SK-N-SH (cell line): ENCODE results near the gene RANBP9. TPM values are rescaled to one million over a fixed set of nuclear protein-coding genes. Genes with fewer than 3 reads are reported as not detected.

ENCODE experiments used
- CTCF ChIA-PET: fragments of 300-600, 350-600 bp; formaldehyde crosslinking; extraction: SDS; loops from one replicate; lab custom pipeline; 2021; lab: Yijun Ruan, JAX
- POLR2A ChIA-PET: fragments of 350-600 bp; sonication (Branson Sonifier 250); formaldehyde crosslinking; extraction: SDS; loops from one replicate; lab custom pipeline; 2020; ENCODE audit warnings: antibody characterized with exemption, inconsistent platforms; lab: Yijun Ruan, JAX
- DNase-seq: peaks from one replicate; pipeline ENCODE4 v3.0.0; 2012
- H2AFZ ChIP-seq: fragments of 200-600 bp; sonication (generic); 2 replicates; pipeline ENCODE4 v1.8.1; 2016; ENCODE audit warnings: antibody characterized with exemption, mild to moderate bottlenecking, low read depth
- H3F3A ChIP-seq: fragments of 200-600 bp; sonication (generic); replicated peaks from 2 replicates; pipeline ENCODE3; 2016; ENCODE audit warnings: antibody characterized with exemption, mild to moderate bottlenecking; ENCODE audit not compliant: insufficient read depth
- H3K27ac ChIP-seq, 2 experiments: fragments of 200-500 bp in 1 of 2; fragments of 200-600 bp in 1 of 2; sonication (Bioruptor generic) in 1 of 2; sonication (generic), shearing (Covaris generic) in 1 of 2; 2 replicates each; pipeline versions ENCODE4 v1.5.1 to v1.6.1; 2014 to 2016; ENCODE audit warnings: low read depth in 2 of 2, inconsistent platforms in 1 of 2, low read length in 1 of 2, mild to moderate bottlenecking in 1 of 2, mixed read lengths in 1 of 2
- H3K27me3 ChIP-seq: fragments of 200-600 bp; sonication (generic), shearing (Covaris generic); 2 replicates; pipeline ENCODE4 v1.6.1; 2016; ENCODE audit warnings: mixed run types; ENCODE audit not compliant: insufficient read depth
- H3K36me3 ChIP-seq, 2 experiments: fragments of 200-500 bp in 1 of 2; fragments of 200-600 bp in 1 of 2; sonication (Bioruptor generic) in 1 of 2; sonication (generic) in 1 of 2; replicated peaks in 1 of 2; 2 replicates each; pipeline versions ENCODE3 to v1.5.1; 2014 to 2016; ENCODE audit warnings: low read length in 1 of 2, mild to moderate bottlenecking in 1 of 2; ENCODE audit not compliant: insufficient read depth in 2 of 2, control insufficient read depth in 1 of 2
- H3K4me1 ChIP-seq, 2 experiments: fragments of 200-500 bp in 1 of 2; fragments of 200-600 bp in 1 of 2; sonication (Bioruptor generic) in 1 of 2; sonication (generic), shearing (Covaris generic) in 1 of 2; 2 replicates each; pipeline versions ENCODE4 v1.5.1 to v1.6.1; 2014 to 2016; ENCODE audit warnings: low read depth in 1 of 2, low read length in 1 of 2, mixed run types in 1 of 2; ENCODE audit not compliant: insufficient read depth in 2 of 2, control insufficient read depth in 1 of 2
- H3K4me2 ChIP-seq: fragments of 200-600 bp; sonication (generic), shearing (Covaris generic); 2 replicates; pipeline ENCODE4 v1.6.1; 2017; ENCODE audit warnings: mixed run types
- H3K4me3 ChIP-seq, 2 experiments: fragments of 200-500 bp in 1 of 2; fragments of 200-600 bp in 1 of 2; sonication (Bioruptor generic) in 1 of 2; sonication (generic), shearing (Covaris generic) in 1 of 2; 2 replicates each; pipeline versions ENCODE4 v1.5.1 to v1.8.1; 2014 to 2016; ENCODE audit warnings: low read depth in 2 of 2, inconsistent platforms in 1 of 2, low read length in 1 of 2, mild to moderate bottlenecking in 1 of 2, mixed read lengths in 1 of 2, moderate library complexity in 1 of 2
- H3K79me2 ChIP-seq: fragments of 200-600 bp; sonication (generic); 2 replicates; pipeline ENCODE4 v1.8.1; 2017; ENCODE audit warnings: mild to moderate bottlenecking; ENCODE audit not compliant: insufficient read depth
- H3K9ac ChIP-seq: fragments of 200-600 bp; sonication (generic); 2 replicates; pipeline ENCODE4 v1.6.1; 2017; ENCODE audit warnings: mixed run types
- H3K9me2 ChIP-seq: fragments of 200-600 bp; sonication (generic); 2 replicates; pipeline ENCODE4 v1.6.1; 2017; ENCODE audit warnings: mixed run types
- H3K9me3 ChIP-seq: fragments of 200-600 bp; sonication (generic); 2 replicates; pipeline ENCODE4 v1.6.1; 2017; ENCODE audit warnings: mixed run types, mild to moderate bottlenecking, moderate library complexity
- H4K20me1 ChIP-seq: fragments of 200-600 bp; sonication (generic); 2 replicates; pipeline ENCODE4 v1.6.1; 2017; ENCODE audit warnings: mild to moderate bottlenecking, mixed run types; ENCODE audit not compliant: insufficient read depth
- CTCF ChIP-seq: fragments of 200-600 bp; sonication (generic); IDR thresholded peaks from 2 replicates; pipeline ENCODE4 v1.6.1; 2017; ENCODE audit warnings: antibody characterized with exemption, mild to moderate bottlenecking, moderate library complexity
- ELF1 ChIP-seq: IDR thresholded peaks from 2 replicates; pipeline ENCODE4 v1.4.0; 2012
- FOXJ3 ChIP-seq: sonication (generic); formaldehyde crosslinking; IDR thresholded peaks from 2 replicates; pipeline ENCODE4 v1.5.1; 2020; ENCODE audit warnings: mild to moderate bottlenecking, missing genetic modification reagents
- FOXM1 ChIP-seq: IDR thresholded peaks from 2 replicates; pipeline ENCODE4 v1.4.0; 2012; ENCODE audit warnings: low read depth, mild to moderate bottlenecking
- JUND ChIP-seq: IDR thresholded peaks from 2 replicates; pipeline ENCODE4 v1.4.0; 2012
- MEF2A ChIP-seq: IDR thresholded peaks from 2 replicates; pipeline ENCODE4 v1.4.0; 2012; ENCODE audit warnings: low read depth, borderline replicate concordance
- NFIC ChIP-seq: IDR thresholded peaks from 2 replicates; pipeline ENCODE4 v1.4.0; 2012; ENCODE audit warnings: borderline replicate concordance
- NRF1 ChIP-seq: IDR thresholded peaks from 2 replicates; pipeline ENCODE4 v1.6.1; 2012; ENCODE audit warnings: low read depth, mild to moderate bottlenecking, low read length
- PBX3 ChIP-seq: IDR thresholded peaks from 2 replicates; pipeline ENCODE4; 2012
- POLR2AphosphoS5 ChIP-seq: IDR thresholded peaks from 2 replicates; pipeline ENCODE4 v1.6.1; 2012; ENCODE audit warnings: low read depth, low read length
- RAD21 ChIP-seq: IDR thresholded peaks from 2 replicates; pipeline ENCODE4 v1.6.1; 2012; ENCODE audit warnings: mild to moderate bottlenecking, low read length
- SIN3A ChIP-seq: IDR thresholded peaks from 2 replicates; pipeline ENCODE4 v1.6.1; 2012; ENCODE audit warnings: low read depth, mild to moderate bottlenecking, low read length, moderate library complexity, borderline replicate concordance
- SMC3 ChIP-seq: IDR thresholded peaks from 2 replicates; pipeline ENCODE4 v1.6.1; 2012; ENCODE audit warnings: low read depth, low read length, improper control_type of control experiment
- USF1 ChIP-seq: IDR thresholded peaks from 2 replicates; pipeline ENCODE4 v1.4.0; 2012; ENCODE audit warnings: low read depth, borderline replicate concordance
- YY1 ChIP-seq: IDR thresholded peaks from 2 replicates; pipeline ENCODE4 v1.4.0; 2012; ENCODE audit warnings: low read depth, mild to moderate bottlenecking
- ZBTB33 ChIP-seq: IDR thresholded peaks from 2 replicates; pipeline ENCODE4 v1.4.0; 2012; ENCODE audit warnings: low read depth, borderline replicate concordance
- WGBS: methylation state at CpG from one replicate; pipeline ENCODE4 v1.1.6; 2017; ENCODE audit warnings: low lambda C conversion rate; 5-methylcytosine and 5-hydroxymethylcytosine counted together
- polyA plus RNA-seq, 3 experiments: library from polyadenylated mRNA; depleted of rRNA; stranded (reverse); fragments of >200 nt; gene quantifications; 2 replicates each; pipeline ENCODE4 v1.2.3, GENCODE V29; 2012

RANBP9 gene
- polyA plus RNA-seq, 1 of the 3 experiments (the other 2 are of a cell fraction) = 20.4 TPM

- TF ChIP-seq SIN3A = no peak
- TF ChIP-seq CTCF = no peak
- no peak for TF ChIP-seq PBX3
- TF ChIP-seq NRF1 = no peak
- no peak for TF ChIP-seq RAD21
- no peak for TF ChIP-seq ZBTB33
- TF ChIP-seq MEF2A = no peak
- no peak for TF ChIP-seq ELF1
- no peak for TF ChIP-seq NFIC
- no peak for TF ChIP-seq SMC3
- no peak for TF ChIP-seq POLR2AphosphoS5
- TF ChIP-seq FOXM1 = no peak
- no peak for TF ChIP-seq FOXJ3 (CRISPR knock-in tag)
- TF ChIP-seq USF1 = no peak
- TF ChIP-seq JUND = no peak
- no peak for TF ChIP-seq YY1
- H3K9me2 ChIP-seq = no peaks in the 10 kb centered on the region
- H3K9ac ChIP-seq = no peak overlapping the region
- H3K27me3 ChIP-seq = no peaks in the 10 kb centered on the region
- no peak for DNase-seq
- H3K27ac ChIP-seq = no peak overlapping the region
- H3K4me2 ChIP-seq = no peak overlapping the region
- peaks cover 0 to 7% of the 10 kb centered on the region in 2 experiments; a peak in 1 of 4 replicates for H3K4me1 ChIP-seq
- H2AFZ ChIP-seq = no peak overlapping the region
- no peaks in the 10 kb centered on the region for H4K20me1 ChIP-seq
- no peaks in the 10 kb centered on the region for H3K79me2 ChIP-seq
- POLR2A ChIA-PET = no interaction called here
- peaks cover 16% of the 10 kb centered on the region for H3F3A ChIP-seq
- H3K36me3 ChIP-seq = peaks cover 8 to 9% of the 10 kb centered on the region in 2 experiments
- H3K9me3 ChIP-seq = no peaks in the 10 kb centered on the region
- H3K4me3 ChIP-seq = no peak overlapping the region
- CTCF ChIA-PET = interaction anchor here (5.6 kb wide), 1 partner anchor 16 kb away, joined by 43 read pairs; the partner anchor contains the start of gene SIRT5
- 80% methylated on average over 1 of the region's 1 CpG for WGBS
Observed at GRCh38 chr6:13590574-13591153, 121.0 kb downstream of the RANBP9 start.
